DND-41 (cell line): ENCODE measurements around the gene C11orf21.

Experiments
- ATAC-seq: fragments of 200-7000 bp; cut with Tn5 transposase; 3 replicates; pipeline ENCODE4 v1.9.1; 2021; ENCODE audit warnings: low read depth; ENCODE audit not compliant: insufficient read depth
- DNase-seq: peaks from one replicate; pipeline ENCODE4 v3.0.0-alpha.2; 2020
- H2AFZ ChIP-seq: 2 replicates; pipeline ENCODE4 v1.6.0; 2012; ENCODE audit warnings: low read depth, low read length
- H3K27ac ChIP-seq: 2 replicates; pipeline ENCODE4 v1.5.1; 2012; ENCODE audit warnings: low read length, inconsistent platforms
- H3K27me3 ChIP-seq: fragments of 200-600 bp; sonication (generic); 2 replicates; pipeline ENCODE4 v1.6.0; 2012; ENCODE audit warnings: low read length, mild to moderate bottlenecking, inconsistent platforms; ENCODE audit not compliant: insufficient read depth, poor library complexity
- H3K36me3 ChIP-seq: 2 replicates; pipeline ENCODE4 v1.5.1; 2012; ENCODE audit warnings: low read length, inconsistent platforms; ENCODE audit not compliant: insufficient read depth
- H3K4me1 ChIP-seq: 2 replicates; pipeline ENCODE4 v1.5.1; 2012; ENCODE audit warnings: mild to moderate bottlenecking, low read length; ENCODE audit not compliant: insufficient read depth
- H3K4me2 ChIP-seq: 2 replicates; pipeline ENCODE4 v1.6.0; 2012; ENCODE audit warnings: mild to moderate bottlenecking, moderate library complexity, low read length, inconsistent platforms; ENCODE audit not compliant: insufficient read depth
- H3K4me3 ChIP-seq, 2 experiments: fragments of 200-600 bp in 1 of 2; shearing (Covaris generic) in 1 of 2; 2 replicates each; pipeline ENCODE4 v1.5.1; 2012 to 2016; ENCODE audit warnings: inconsistent platforms in 2 of 2, low read length in 2 of 2, mild to moderate bottlenecking in 2 of 2, low read depth in 1 of 2, moderate library complexity in 1 of 2
- H3K79me2 ChIP-seq: 2 replicates; pipeline ENCODE4 v1.6.0; 2012; ENCODE audit warnings: low read length, inconsistent platforms; ENCODE audit not compliant: insufficient read depth
- H3K9ac ChIP-seq: 2 replicates; pipeline ENCODE4 v1.6.0; 2012; ENCODE audit warnings: low read depth, mild to moderate bottlenecking, inconsistent platforms, low read length, moderate library complexity
- H3K9me3 ChIP-seq: 2 replicates; pipeline ENCODE4 v1.5.1; 2012; ENCODE audit warnings: low read length, moderate library complexity, mild to moderate bottlenecking, inconsistent platforms; ENCODE audit not compliant: insufficient read depth, severe bottlenecking
- H4K20me1 ChIP-seq: 2 replicates; pipeline ENCODE4 v1.6.0; 2012; ENCODE audit warnings: low read length; ENCODE audit not compliant: insufficient read depth
- EZH2 ChIP-seq: IDR thresholded peaks from 3 replicates; pipeline ENCODE4 v1.6.1; 2012; ENCODE audit warnings: borderline replicate concordance, low read depth, mild to moderate bottlenecking, moderate library complexity, low read length, inconsistent platforms; ENCODE audit not compliant: severe bottlenecking
- TF ChIP-seq, protein P1 (sequence below): IDR thresholded peaks from 2 replicates; pipeline ENCODE4 v1.5.1; 2012; ENCODE audit warnings: borderline replicate concordance, low read length, moderate library complexity, mild to moderate bottlenecking; ENCODE audit not compliant: poor library complexity, severe bottlenecking; ENCODE audit errors: extremely low read depth

The C11orf21 gene

DNA sequence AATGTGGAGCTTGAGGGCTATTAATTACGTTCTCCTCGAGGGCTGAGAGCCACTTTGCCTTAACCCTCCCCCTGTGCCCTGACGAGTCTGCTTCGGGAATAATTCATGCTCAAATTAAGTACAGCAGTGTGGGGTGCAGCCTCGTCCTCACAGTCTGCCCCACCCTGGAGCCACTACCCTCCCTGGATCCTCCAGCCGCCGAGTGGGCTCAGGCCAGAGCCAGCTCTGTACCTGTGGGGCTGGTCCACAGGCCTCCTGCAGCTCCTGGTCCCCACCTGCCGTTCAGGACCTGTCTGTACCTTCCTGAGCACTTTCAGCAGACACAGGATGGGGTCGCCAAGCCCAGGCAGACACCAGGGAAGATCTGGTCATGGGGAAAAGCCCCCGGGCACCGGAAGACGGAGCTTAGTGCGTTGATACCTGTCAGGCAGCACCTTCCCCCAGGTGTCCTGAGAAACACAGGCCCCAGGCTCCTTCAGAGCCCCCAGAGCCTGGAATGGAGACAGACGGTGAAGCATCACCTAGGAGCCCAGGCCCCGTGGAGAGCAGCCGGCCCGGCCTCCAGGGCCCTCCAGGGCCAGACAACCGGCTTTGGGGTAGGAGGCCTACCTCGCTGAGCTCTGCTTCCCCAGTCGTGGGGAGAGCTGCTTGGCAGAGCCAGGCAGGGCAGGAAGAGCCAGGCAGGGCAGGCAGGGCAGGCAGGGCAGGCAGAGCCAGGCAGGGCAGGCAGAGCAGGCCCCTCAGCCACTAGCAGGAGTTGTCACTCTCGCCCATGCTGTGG lies 9.8 kb upstream of the C11orf21 start:
- Histone ChIP-seq H3K4me1 (no peaks in the 10 kb centered on the region), H3K4me3 (no peak overlapping the region), H3K27me3 (no peaks in the 10 kb centered on the region), H3K36me3 (no peaks in the 10 kb centered on the region), H3K4me2 (no peak overlapping the region), H3K9ac (no peak overlapping the region), H2AFZ (no peak overlapping the region), H4K20me1 (no peaks in the 10 kb centered on the region), H3K9me3 (no peaks in the 10 kb centered on the region), H3K79me2 (no peaks in the 10 kb centered on the region), H3K27ac (no peak overlapping the region)
- ATAC-seq (no peak), DNase-seq (no peak)
- TF ChIP-seq EZH2 = no peak
- TF ChIP-seq, protein P1, sequence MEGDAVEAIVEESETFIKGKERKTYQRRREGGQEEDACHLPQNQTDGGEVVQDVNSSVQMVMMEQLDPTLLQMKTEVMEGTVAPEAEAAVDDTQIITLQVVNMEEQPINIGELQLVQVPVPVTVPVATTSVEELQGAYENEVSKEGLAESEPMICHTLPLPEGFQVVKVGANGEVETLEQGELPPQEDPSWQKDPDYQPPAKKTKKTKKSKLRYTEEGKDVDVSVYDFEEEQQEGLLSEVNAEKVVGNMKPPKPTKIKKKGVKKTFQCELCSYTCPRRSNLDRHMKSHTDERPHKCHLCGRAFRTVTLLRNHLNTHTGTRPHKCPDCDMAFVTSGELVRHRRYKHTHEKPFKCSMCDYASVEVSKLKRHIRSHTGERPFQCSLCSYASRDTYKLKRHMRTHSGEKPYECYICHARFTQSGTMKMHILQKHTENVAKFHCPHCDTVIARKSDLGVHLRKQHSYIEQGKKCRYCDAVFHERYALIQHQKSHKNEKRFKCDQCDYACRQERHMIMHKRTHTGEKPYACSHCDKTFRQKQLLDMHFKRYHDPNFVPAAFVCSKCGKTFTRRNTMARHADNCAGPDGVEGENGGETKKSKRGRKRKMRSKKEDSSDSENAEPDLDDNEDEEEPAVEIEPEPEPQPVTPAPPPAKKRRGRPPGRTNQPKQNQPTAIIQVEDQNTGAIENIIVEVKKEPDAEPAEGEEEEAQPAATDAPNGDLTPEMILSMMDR = no peak

DNA sequence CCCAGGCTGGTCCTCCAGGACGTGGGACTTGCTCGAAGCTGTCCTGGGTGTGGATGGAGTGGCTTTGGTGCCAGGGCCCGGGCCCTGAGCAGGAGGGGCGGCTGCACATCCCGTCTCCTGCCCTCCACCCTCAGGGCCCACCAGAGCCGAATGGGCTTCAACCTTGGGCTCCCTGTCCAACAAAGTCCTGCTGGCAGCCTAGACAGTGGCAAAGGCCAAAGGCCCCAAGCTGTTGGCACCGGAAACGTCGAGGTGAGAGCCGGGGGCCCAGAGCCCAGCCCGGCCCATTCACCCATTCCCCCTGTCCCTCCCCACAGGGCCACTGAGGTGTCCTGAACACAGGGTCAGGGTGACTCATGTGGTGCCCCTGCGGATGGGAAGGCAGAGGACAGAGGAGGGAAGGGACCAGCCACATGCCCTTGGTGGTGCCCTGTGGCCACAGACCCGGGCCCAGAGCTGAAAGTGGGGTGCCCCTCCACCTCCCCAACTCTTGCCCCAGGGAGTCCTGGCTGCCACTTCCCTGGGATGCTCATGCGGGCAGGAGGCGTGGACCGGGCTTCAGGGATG lies 9.2 kb upstream of the C11orf21 start:
- Histone ChIP-seq H3K4me3 (no peak overlapping the region), H2AFZ (no peak overlapping the region), H3K79me2 (no peaks in the 10 kb centered on the region), H4K20me1 (no peaks in the 10 kb centered on the region), H3K4me2 (no peak overlapping the region), H3K27ac (no peak overlapping the region), H3K36me3 (no peaks in the 10 kb centered on the region), H3K27me3 (no peaks in the 10 kb centered on the region), H3K9me3 (no peaks in the 10 kb centered on the region), H3K4me1 (no peaks in the 10 kb centered on the region), H3K9ac (no peak overlapping the region)
- ATAC-seq (no peak), DNase-seq (no peak)
- TF ChIP-seq EZH2 = no peak
- TF ChIP-seq, protein P1 = no peak

DNA sequence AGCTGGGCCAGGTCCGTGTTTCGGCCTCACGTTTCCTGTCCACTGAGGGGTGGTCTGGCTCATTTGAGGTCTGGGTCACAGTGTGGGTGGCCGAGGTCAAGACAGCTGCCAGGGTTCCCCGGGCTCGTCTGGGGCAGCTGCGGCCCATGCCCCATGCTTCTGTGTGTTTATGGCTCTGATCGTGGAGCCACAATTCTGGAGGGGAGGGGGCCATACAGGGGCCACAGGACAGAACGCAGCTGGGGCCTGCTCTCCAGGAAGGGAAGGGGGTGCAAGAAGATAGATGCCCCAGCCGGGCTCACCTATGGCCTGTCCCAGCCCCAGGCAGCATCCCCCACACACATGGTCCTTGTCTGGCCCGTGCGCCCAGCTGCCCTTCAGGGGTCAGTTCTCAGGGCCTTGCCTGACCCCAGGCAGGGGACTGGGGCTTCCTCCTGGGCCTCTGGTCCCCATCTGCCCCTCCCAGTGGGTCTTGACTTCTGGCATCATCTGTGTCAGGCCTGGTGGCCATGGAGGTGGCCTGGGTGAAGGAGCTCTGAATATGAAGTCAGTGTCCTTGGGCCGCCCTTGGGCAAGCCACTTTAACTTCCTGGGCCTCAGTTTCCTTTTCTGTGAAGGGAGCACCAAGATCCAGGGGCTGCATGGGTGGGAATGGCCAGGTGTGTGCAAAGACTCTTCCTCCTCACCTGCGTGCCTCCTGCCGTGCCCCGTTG lies 8.5 kb upstream of the C11orf21 start:
- TF ChIP-seq, protein P1 = no peak
- no peak for TF ChIP-seq EZH2
- no peak for DNase-seq
- Histone ChIP-seq H3K27ac (no peak overlapping the region), H4K20me1 (no peaks in the 10 kb centered on the region), H3K4me1 (no peaks in the 10 kb centered on the region), H3K4me3 (no peak overlapping the region), H3K9me3 (no peaks in the 10 kb centered on the region), H3K79me2 (no peaks in the 10 kb centered on the region), H3K27me3 (no peaks in the 10 kb centered on the region), H3K9ac (no peak overlapping the region), H3K36me3 (no peaks in the 10 kb centered on the region), H2AFZ (no peak overlapping the region), H3K4me2 (no peak overlapping the region)
- no peak for ATAC-seq
